ENCODE results near the gene GABRE.

GABRE gene, protein sequence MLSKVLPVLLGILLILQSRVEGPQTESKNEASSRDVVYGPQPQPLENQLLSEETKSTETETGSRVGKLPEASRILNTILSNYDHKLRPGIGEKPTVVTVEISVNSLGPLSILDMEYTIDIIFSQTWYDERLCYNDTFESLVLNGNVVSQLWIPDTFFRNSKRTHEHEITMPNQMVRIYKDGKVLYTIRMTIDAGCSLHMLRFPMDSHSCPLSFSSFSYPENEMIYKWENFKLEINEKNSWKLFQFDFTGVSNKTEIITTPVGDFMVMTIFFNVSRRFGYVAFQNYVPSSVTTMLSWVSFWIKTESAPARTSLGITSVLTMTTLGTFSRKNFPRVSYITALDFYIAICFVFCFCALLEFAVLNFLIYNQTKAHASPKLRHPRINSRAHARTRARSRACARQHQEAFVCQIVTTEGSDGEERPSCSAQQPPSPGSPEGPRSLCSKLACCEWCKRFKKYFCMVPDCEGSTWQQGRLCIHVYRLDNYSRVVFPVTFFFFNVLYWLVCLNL

DNA sequence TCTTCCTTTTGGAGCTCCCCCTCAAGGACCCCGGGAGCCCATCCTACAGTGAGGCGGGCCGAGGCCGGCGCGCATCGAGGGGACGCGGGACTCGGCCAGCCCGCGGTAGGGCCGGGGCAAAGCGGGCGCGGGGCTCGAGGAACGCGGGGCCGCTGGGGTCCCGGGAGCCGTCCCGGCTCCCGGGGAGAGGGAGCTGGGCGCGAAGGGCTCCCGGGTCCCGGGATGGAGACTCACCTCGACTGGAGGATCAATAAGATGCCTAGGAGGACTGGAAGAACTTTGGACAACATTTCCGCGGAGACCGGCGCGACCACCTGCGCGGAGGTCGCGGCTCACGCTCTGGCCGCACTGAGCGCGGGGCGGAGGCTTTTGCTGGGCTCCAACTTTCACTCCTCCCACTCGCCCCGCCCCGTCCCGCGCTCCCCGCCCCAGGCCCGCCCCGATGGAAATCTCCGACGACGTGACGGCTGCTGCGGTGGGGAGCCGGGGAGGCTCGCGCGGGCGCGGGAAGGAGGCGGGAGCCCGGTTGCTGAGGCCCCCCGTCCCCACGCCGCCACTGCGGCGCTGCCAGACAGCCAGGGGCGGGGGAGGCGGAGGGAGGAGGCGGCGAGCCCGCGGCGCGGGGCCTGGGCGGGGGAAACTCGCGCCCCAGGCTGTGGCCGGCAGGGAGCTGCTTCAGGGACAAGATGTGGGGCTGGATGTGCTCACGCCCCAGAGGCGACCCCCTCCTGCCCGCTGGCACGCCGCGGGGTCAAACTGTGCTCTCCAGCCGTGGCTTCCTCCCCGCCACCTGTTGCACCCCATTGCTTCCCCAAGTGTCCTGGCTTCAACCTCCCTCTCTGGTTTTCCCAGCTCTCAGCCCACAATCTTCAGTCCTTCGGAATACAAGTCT is at the start of gene GABRE:
GABRE (minus strand) TSS at position 341 of the 892 bp plus-strand sequence; CDS start at position 290, 51 bp downstream.
- Histone ChIP-seq H3K27me3 (peaks cover 91 to 98% (median 96%) of the 10 kb centered on the region in 11 experiments), H3K27ac (peak within 1 kb of the TSS in 1 of 11 experiments; percentile 20; a peak in 2 of 22 replicates), H3K4me2 (peak within 1 kb of the TSS in 1 of 11 experiments; percentile 46; a peak in 2 of 22 replicates), H3K9ac (no peak within 1 kb of the TSS), H4K20me1 (no peaks in the 10 kb centered on the region; a peak in 3 of 22 replicates), H3K36me3 (no peaks in the 10 kb centered on the region), H3K9me3 (replicated peaks in 1 of 11) (peaks cover 0 to 15% (median 4%) of the 10 kb centered on the region in 11 experiments; a peak in 9 of 22 replicates), H3K4me3 (no peak within 1 kb of the TSS), H3K4me1 (peaks cover 0 to 51% (median 4%) of the 10 kb centered on the region in 10 experiments; a peak in 9 of 20 replicates)
- no peak for TF ChIP-seq Cebpa-rat (IDR thresholded peaks at IDR 0.05)

DNA sequence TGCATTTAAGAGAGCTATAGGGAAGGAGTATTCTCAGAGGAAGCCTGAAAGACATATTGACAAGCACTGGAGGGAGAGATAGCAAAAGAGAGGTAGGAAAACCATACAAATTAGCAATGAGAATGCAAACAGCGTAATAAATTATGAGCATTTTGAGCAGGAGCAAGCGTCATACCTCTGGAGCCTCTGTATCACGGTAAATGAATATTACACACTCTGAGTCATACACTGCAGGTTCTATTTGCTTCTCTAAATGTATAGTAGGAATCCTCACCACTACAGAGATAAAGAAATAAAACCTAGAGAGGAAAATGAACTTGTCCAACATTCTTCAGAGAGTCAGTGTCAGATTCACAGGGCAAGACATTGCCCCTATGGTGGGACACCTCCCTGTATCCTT is 46.4 kb upstream of the GABRE start:
- no peaks in the 10 kb centered on the region for H3K36me3 ChIP-seq
- no peak for TF ChIP-seq Cebpa-rat (IDR thresholded peaks at IDR 0.05)
- peaks cover 0 to 23% (median 0%) of the 10 kb centered on the region in 11 experiments; a peak in 4 of 22 replicates for H3K9me3 ChIP-seq (replicated peaks in 1 of 11)
- H3K4me1 ChIP-seq = peaks cover 0 to 12% (median 0%) of the 10 kb centered on the region in 10 experiments; a peak in 4 of 20 replicates
- no peak overlapping the region for H3K27ac ChIP-seq
- peaks cover 71 to 94% (median 88%) of the 10 kb centered on the region in 11 experiments for H3K27me3 ChIP-seq
- H3K9ac ChIP-seq = no peak overlapping the region
- no peak overlapping the region for H3K4me2 ChIP-seq
- no peak overlapping the region for H3K4me3 ChIP-seq
- no peaks in the 10 kb centered on the region for H4K20me1 ChIP-seq

- H3K4me1 ChIP-seq = no peaks in the 10 kb centered on the region
- TF ChIP-seq Cebpa-rat (IDR thresholded peaks at IDR 0.05) = no peak
- H3K9ac ChIP-seq = no peak overlapping the region
- H3K9me3 ChIP-seq (replicated peaks in 1 of 11) = peaks cover 0 to 11% (median 0%) of the 10 kb centered on the region in 11 experiments; a peak in 2 of 22 replicates
- H3K36me3 ChIP-seq = no peaks in the 10 kb centered on the region
- H4K20me1 ChIP-seq = no peaks in the 10 kb centered on the region
- H3K27ac ChIP-seq = no peak overlapping the region
- H3K4me2 ChIP-seq = no peak overlapping the region
- no peak overlapping the region for H3K4me3 ChIP-seq
- peaks cover 42 to 86% (median 80%) of the 10 kb centered on the region in 11 experiments for H3K27me3 ChIP-seq
Measured at GRCh38 chrX:151999813-152000212, 25.3 kb upstream of the GABRE start.

DNA sequence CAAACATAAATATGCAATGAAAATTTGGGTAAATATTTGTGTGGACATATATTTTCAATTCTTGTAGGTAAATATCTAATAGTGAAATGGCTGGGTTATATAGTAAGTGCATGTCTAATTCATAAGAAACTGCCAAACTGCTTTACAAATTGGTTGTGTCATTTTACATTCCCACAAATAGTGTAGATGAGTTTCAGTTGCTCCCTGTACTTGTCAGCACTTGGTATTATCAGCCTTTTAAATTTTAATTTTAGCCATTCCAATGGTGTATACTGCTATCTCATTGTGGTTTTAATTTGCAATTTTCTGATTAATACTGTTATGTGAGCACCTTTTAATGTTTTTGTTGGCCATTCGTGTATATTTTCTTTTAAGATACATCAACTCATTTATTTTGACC is 23.1 kb upstream of the GABRE start:
- peaks cover 60 to 100% (median 96%) of the 10 kb centered on the region in 11 experiments for H3K27me3 ChIP-seq

GRCh38 chrX:151996347-151996746 is 21.9 kb upstream of the GABRE start:
- H3K4me2 ChIP-seq = no peak overlapping the region
- no peak overlapping the region for H3K27ac ChIP-seq
- no peaks in the 10 kb centered on the region for H3K36me3 ChIP-seq
- H3K4me3 ChIP-seq = no peak overlapping the region
- TF ChIP-seq Cebpa-rat (IDR thresholded peaks at IDR 0.05) = no peak
- no peaks in the 10 kb centered on the region for H4K20me1 ChIP-seq
- no peaks in the 10 kb centered on the region for H3K4me1 ChIP-seq
- H3K9me3 ChIP-seq (replicated peaks in 1 of 11) = peaks cover 0 to 11% (median 0%) of the 10 kb centered on the region in 11 experiments; a peak in 1 of 22 replicates
- H3K27me3 ChIP-seq = peaks cover 57 to 100% (median 95%) of the 10 kb centered on the region in 11 experiments
- H3K9ac ChIP-seq = no peak overlapping the region

More for the DNA sequence above, 23.1 kb upstream of the GABRE start:
- H3K9ac ChIP-seq = no peak overlapping the region
- H3K4me1 ChIP-seq = no peaks in the 10 kb centered on the region
- no peak for TF ChIP-seq Cebpa-rat (IDR thresholded peaks at IDR 0.05)
- H3K27ac ChIP-seq = no peak overlapping the region
- no peaks in the 10 kb centered on the region for H3K36me3 ChIP-seq
- H3K9me3 ChIP-seq (replicated peaks in 1 of 11) = peaks cover 0 to 11% (median 0%) of the 10 kb centered on the region in 11 experiments; a peak in 2 of 22 replicates
- H3K4me2 ChIP-seq = no peak overlapping the region
- H4K20me1 ChIP-seq = no peaks in the 10 kb centered on the region
- H3K4me3 ChIP-seq = no peak overlapping the region

- no peak for TF ChIP-seq Cebpa-rat (IDR thresholded peaks at IDR 0.05)
Measured at GRCh38 chrX:151994476-151994875, 20.0 kb upstream of the GABRE start.

GRCh38 chrX:151988706-151989299 is 14.3 kb upstream of the GABRE start:
- Histone ChIP-seq H3K27me3 (peaks cover 90 to 100% (median 97%) of the 10 kb centered on the region in 11 experiments), H3K4me2 (no peak overlapping the region), H3K27ac (no peak overlapping the region)

More at GRCh38 chrX:151994476-151994875, 20.0 kb upstream of the GABRE start:
- Histone ChIP-seq H4K20me1 (no peaks in the 10 kb centered on the region), H3K27ac (no peak overlapping the region), H3K4me1 (no peaks in the 10 kb centered on the region), H3K36me3 (no peaks in the 10 kb centered on the region), H3K9me3 (replicated peaks in 1 of 11) (peaks cover 0 to 11% (median 0%) of the 10 kb centered on the region in 11 experiments; a peak in 1 of 22 replicates), H3K4me2 (no peak overlapping the region), H3K4me3 (no peak overlapping the region), H3K27me3 (peaks cover 72 to 100% (median 95%) of the 10 kb centered on the region in 11 experiments), H3K9ac (no peak overlapping the region)

GRCh38 chrX:151987108-151987507 is 12.6 kb upstream of the GABRE start:
- Histone ChIP-seq H3K9me3 (replicated peaks in 1 of 11) (no peaks in the 10 kb centered on the region), H3K27ac (no peak overlapping the region), H3K27me3 (peaks cover 94 to 100% (median 97%) of the 10 kb centered on the region in 11 experiments), H3K4me3 (no peak overlapping the region), H3K4me1 (peaks cover 0 to 56% (median 19%) of the 10 kb centered on the region in 10 experiments; a peak in 10 of 20 replicates), H3K9ac (no peak overlapping the region), H3K4me2 (peak overlapping the region in 3 of 11 experiments; percentile 62 to 77 (median 67); a peak in 5 of 22 replicates), H4K20me1 (no peaks in the 10 kb centered on the region), H3K36me3 (no peaks in the 10 kb centered on the region)
- no peak for TF ChIP-seq Cebpa-rat (IDR thresholded peaks at IDR 0.05)

More at GRCh38 chrX:151988706-151989299, 14.3 kb upstream of the GABRE start:
- H4K20me1 ChIP-seq = no peaks in the 10 kb centered on the region
- no peak overlapping the region for H3K4me3 ChIP-seq
- no peak overlapping the region for H3K9ac ChIP-seq
- H3K4me1 ChIP-seq = peaks cover 0 to 39% (median 15%) of the 10 kb centered on the region in 10 experiments; a peak in 10 of 20 replicates
- H3K36me3 ChIP-seq = no peaks in the 10 kb centered on the region
- TF ChIP-seq Cebpa-rat (IDR thresholded peaks at IDR 0.05) = no peak
- H3K9me3 ChIP-seq (replicated peaks in 1 of 11) = no peaks in the 10 kb centered on the region

Measured in BLaER1 treated with 17β-estradiol and CSF1 and Interleukin-3, amounts not matched to agents 10 nM and 100 nM (cell line).